Measurements from ENCODE around the gene PPP1R3A. TPM values are rescaled to one million over a fixed set of nuclear protein-coding genes. Genes with fewer than 3 reads are reported as not detected.

PPP1R3A gene
- total and polyA plus RNA-seq, 2 donors (not counting 1 experiment from before 2014, with no cell fraction given), result not detected

DNA sequence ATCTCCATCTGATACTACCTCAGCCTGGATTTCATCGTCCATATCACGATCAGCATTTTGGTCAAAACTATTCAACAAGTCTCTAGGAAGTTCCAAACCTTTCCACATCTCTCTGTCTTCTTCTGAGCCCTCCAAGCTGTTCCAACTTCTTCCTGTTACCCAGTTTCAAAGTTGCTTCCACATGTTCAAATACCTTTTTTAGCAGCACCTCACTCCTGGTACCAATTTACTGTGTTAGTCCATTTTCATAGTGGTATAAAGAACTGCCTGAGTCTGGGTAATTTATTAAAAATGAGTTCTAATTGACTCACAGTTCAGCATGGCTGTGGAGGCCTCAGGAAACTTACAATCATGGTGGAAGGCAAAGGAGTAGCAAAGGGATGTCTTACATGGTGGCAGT lies 41.1 kb upstream of the PPP1R3A start:
- POLR2A ChIA-PET, result no interaction called here
- no peak overlapping the region for H3K4me2 ChIP-seq (replicated peaks; ENCODE audit: low read depth, low read length, poor library complexity, severe bottlenecking)
- intact Hi-C loops (cut with micrococcal nuclease), result no loop called here
- peaks cover 2% of the 10 kb centered on the region for H3K9me3 Mint-ChIP-seq (ENCODE audit: insufficient read depth)
- WGBS (ENCODE audit: insufficient coverage), result 85% methylated on average over 2 of the region's 2 CpGs
- H3K4me3 ChIP-seq (ENCODE audit: control extremely low read depth in 1 of 5, extremely low read depth in 1 of 5, insufficient read depth in 1 of 5, low read depth in 2 of 5, low read length in 4 of 5), result no peak overlapping the region
- no peak overlapping the region for H2AFZ ChIP-seq (ENCODE audit: insufficient read depth, low read depth, low read length, poor library complexity, severe bottlenecking)
- peaks cover 0 to 35% (median 3%) of the 10 kb centered on the region in 3 donors for H3K9me3 ChIP-seq (ENCODE audit: control extremely low read depth in 1 of 3, control insufficient read depth in 2 of 3, insufficient read depth in 1 of 3, low read length in 2 of 3)
- H3K36me3 ChIP-seq (replicated peaks in 1 of 2; ENCODE audit: control extremely low read depth in 1 of 2, control insufficient read depth in 1 of 2, extremely low read depth in 1 of 2, insufficient read depth in 2 of 2, low read length in 1 of 2), result no peaks in the 10 kb centered on the region
- no peaks in the 10 kb centered on the region for H3K4me1 Mint-ChIP-seq
- DNase-seq (no peak), ATAC-seq (ENCODE audit: low read depth) (no peak)
- H3K27ac ChIP-seq (ENCODE audit: low read length in 2 of 2), result no peak overlapping the region
- TF ChIP-seq, protein P1, sequence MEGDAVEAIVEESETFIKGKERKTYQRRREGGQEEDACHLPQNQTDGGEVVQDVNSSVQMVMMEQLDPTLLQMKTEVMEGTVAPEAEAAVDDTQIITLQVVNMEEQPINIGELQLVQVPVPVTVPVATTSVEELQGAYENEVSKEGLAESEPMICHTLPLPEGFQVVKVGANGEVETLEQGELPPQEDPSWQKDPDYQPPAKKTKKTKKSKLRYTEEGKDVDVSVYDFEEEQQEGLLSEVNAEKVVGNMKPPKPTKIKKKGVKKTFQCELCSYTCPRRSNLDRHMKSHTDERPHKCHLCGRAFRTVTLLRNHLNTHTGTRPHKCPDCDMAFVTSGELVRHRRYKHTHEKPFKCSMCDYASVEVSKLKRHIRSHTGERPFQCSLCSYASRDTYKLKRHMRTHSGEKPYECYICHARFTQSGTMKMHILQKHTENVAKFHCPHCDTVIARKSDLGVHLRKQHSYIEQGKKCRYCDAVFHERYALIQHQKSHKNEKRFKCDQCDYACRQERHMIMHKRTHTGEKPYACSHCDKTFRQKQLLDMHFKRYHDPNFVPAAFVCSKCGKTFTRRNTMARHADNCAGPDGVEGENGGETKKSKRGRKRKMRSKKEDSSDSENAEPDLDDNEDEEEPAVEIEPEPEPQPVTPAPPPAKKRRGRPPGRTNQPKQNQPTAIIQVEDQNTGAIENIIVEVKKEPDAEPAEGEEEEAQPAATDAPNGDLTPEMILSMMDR (IDR thresholded peaks at IDR 0.05), result no peak
- no peak for TF ChIP-seq EZH2 (IDR thresholded peaks at IDR 0.05; ENCODE audit: borderline replicate concordance, insufficient read depth, low read depth, low read length, poor library complexity, severe bottlenecking)
- no peaks in the 10 kb centered on the region for H3K79me2 ChIP-seq (ENCODE audit: control insufficient read depth, insufficient read depth, low read length)
- H3K27me3 Mint-ChIP-seq, result no peaks in the 10 kb centered on the region
- H3K4me1 ChIP-seq (ENCODE audit: control insufficient read depth in 2 of 2, insufficient read depth in 2 of 2, low read length in 2 of 2), result no peaks in the 10 kb centered on the region
- no peaks in the 10 kb centered on the region for H3K27me3 ChIP-seq (replicated peaks in 1 of 4; ENCODE audit: control extremely low read depth in 1 of 4, control insufficient read depth in 3 of 4, insufficient read depth in 4 of 4, low read length in 3 of 4)
- H3K4me3 Mint-ChIP-seq, result no peak overlapping the region
- H4K20me1 ChIP-seq (ENCODE audit: control insufficient read depth, insufficient read depth, low read length, poor library complexity, severe bottlenecking), result no peaks in the 10 kb centered on the region
- CTCF ChIA-PET, result no interaction called here
- H3K27ac Mint-ChIP-seq, result no peak overlapping the region
- H3K9ac ChIP-seq (ENCODE audit: low read length), result no peak overlapping the region

DNA sequence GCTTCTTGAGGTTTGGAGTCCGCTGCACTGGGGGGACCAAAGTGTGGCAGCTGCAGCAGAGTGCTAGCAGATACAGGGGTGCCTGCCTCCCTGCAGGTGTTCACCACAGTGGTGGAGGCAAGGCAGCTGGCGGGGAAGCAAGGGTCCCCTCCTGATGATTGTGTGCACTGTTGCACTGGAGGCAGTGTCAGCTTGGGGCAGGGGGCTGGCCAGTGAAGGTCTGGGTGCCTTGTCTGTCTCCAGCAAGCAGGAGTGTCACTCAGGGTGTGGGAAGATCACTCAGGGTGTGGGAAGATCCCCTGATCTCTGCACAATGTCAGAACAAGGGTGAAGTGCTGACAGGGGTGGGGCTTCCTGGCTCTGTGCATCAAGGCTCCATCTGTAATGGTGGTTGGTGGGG lies 36.3 kb upstream of the PPP1R3A start:
- Histone ChIP-seq H3K4me3 (ENCODE audit: control extremely low read depth in 1 of 5, extremely low read depth in 1 of 5, insufficient read depth in 1 of 5, low read depth in 2 of 5, low read length in 4 of 5) (no peak overlapping the region), H3K4me1 (ENCODE audit: control insufficient read depth in 2 of 2, insufficient read depth in 2 of 2, low read length in 2 of 2) (no peaks in the 10 kb centered on the region), H3K79me2 (ENCODE audit: control insufficient read depth, insufficient read depth, low read length) (no peaks in the 10 kb centered on the region), H3K4me2 (replicated peaks; ENCODE audit: low read depth, low read length, poor library complexity, severe bottlenecking) (no peak overlapping the region), H2AFZ (ENCODE audit: insufficient read depth, low read depth, low read length, poor library complexity, severe bottlenecking) (no peak overlapping the region), H3K27ac (ENCODE audit: low read length in 2 of 2) (no peak overlapping the region), H3K9ac (ENCODE audit: low read length) (no peak overlapping the region), H4K20me1 (ENCODE audit: control insufficient read depth, insufficient read depth, low read length, poor library complexity, severe bottlenecking) (no peaks in the 10 kb centered on the region), H3K9me3 (ENCODE audit: control extremely low read depth in 1 of 3, control insufficient read depth in 2 of 3, insufficient read depth in 1 of 3, low read length in 2 of 3) (peaks cover 0 to 36% (median 12%) of the 10 kb centered on the region in 3 donors), H3K36me3 (replicated peaks in 1 of 2; ENCODE audit: control extremely low read depth in 1 of 2, control insufficient read depth in 1 of 2, extremely low read depth in 1 of 2, insufficient read depth in 2 of 2, low read length in 1 of 2) (no peaks in the 10 kb centered on the region), H3K27me3 (replicated peaks in 1 of 4; ENCODE audit: control extremely low read depth in 1 of 4, control insufficient read depth in 3 of 4, insufficient read depth in 4 of 4, low read length in 3 of 4) (no peaks in the 10 kb centered on the region)
- TF ChIP-seq EZH2 (IDR thresholded peaks at IDR 0.05; ENCODE audit: borderline replicate concordance, insufficient read depth, low read depth, low read length, poor library complexity, severe bottlenecking), result no peak
- TF ChIP-seq, protein P1 (IDR thresholded peaks at IDR 0.05), result no peak
- H3K27ac Mint-ChIP-seq, result no peak overlapping the region
- ChIA-PET CTCF (no interaction called here), POLR2A (no interaction called here)
- intact Hi-C loops (cut with micrococcal nuclease), result no loop called here
- no peak for ATAC-seq (ENCODE audit: low read depth)
- 88% methylated on average over 2 of the region's 2 CpGs for WGBS (ENCODE audit: insufficient coverage)
- DNase-seq, result no peak
- no peak overlapping the region for H3K4me3 Mint-ChIP-seq
- peaks cover 7% of the 10 kb centered on the region for H3K9me3 Mint-ChIP-seq (ENCODE audit: insufficient read depth)
- H3K4me1 Mint-ChIP-seq, result no peaks in the 10 kb centered on the region
- no peaks in the 10 kb centered on the region for H3K27me3 Mint-ChIP-seq

Data from B cell (primary cell).